Chondrocyte (in vitro differentiated cells): ENCODE data around the gene USP36. TPM values are rescaled to one million over a fixed set of nuclear protein-coding genes. Genes with fewer than 3 reads are reported as not detected.

Source experiments
- DNase-seq: peaks from one replicate; pipeline ENCODE4 v3.0.0; 2021; ENCODE audit warnings: mixed read lengths, low spot score
- H3K27ac Mint-ChIP-seq: one replicate; pipeline ENCODE4 v1.8.0; 2021; ENCODE audit warnings: mild to moderate bottlenecking, moderate library complexity, mixed read lengths; ENCODE audit not compliant: unreplicated experiment
- H3K27me3 Mint-ChIP-seq: 2 replicates; pipeline ENCODE4 v1.8.0; 2021; ENCODE audit warnings: low read depth, mixed read lengths
- H3K36me3 Mint-ChIP-seq: 2 replicates; pipeline ENCODE4 v1.8.0; 2021; ENCODE audit warnings: low read depth, mixed read lengths
- H3K4me1 Mint-ChIP-seq: 2 replicates; pipeline ENCODE4 v1.8.0; 2021; ENCODE audit warnings: low read depth, mild to moderate bottlenecking, mixed read lengths
- H3K4me3 Mint-ChIP-seq: one replicate; pipeline ENCODE4 v1.8.0; 2021; ENCODE audit warnings: mild to moderate bottlenecking, moderate library complexity, mixed read lengths; ENCODE audit not compliant: unreplicated experiment
- H3K9me3 Mint-ChIP-seq: 2 replicates; pipeline ENCODE4 v1.8.0; 2021; ENCODE audit warnings: low read depth, mixed read lengths
- total RNA-seq: library from RNA; stranded (reverse); gene quantifications from 3 replicates; pipeline ENCODE4 v1.2.1, GENCODE V29; 2021
- TF ChIP-seq, protein P1 (sequence below): fragments of 200-600 bp; sonication (generic); IDR thresholded peaks from 2 replicates; pipeline ENCODE4 v1.5.0; 2021; ENCODE audit warnings: antibody characterized with exemption, mild to moderate bottlenecking, moderate library complexity

USP36 gene
- total RNA-seq, 1 donor from 2014 or later = 45.1 TPM

DNA sequence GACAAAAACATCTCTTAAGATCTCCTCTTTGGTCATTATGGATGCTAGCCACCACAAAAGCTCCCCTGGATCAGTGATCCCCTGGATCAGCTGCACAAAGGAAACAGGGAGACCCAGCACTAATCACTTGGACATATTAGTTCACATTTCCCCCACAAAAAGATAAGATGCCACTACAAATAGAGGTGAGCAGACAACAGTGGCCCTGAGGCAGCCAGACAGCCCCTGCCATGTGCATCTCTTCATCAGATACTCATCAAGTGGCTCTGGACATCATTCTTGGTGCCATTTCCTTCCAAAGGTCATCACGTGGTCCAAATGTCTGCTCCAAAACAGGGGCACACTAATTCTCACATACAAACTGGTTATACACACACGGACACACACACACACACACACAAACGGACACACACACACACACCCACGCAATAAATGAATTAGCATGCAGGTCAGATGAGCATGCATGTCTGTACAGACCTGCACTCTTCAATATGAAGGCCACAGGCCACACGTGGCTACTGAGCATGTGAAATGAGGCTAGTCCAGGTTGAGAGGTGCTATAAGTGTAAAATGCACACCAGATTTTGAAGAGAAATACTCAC lies 4.1 kb downstream of the USP36 start:
- TF ChIP-seq, protein P1, sequence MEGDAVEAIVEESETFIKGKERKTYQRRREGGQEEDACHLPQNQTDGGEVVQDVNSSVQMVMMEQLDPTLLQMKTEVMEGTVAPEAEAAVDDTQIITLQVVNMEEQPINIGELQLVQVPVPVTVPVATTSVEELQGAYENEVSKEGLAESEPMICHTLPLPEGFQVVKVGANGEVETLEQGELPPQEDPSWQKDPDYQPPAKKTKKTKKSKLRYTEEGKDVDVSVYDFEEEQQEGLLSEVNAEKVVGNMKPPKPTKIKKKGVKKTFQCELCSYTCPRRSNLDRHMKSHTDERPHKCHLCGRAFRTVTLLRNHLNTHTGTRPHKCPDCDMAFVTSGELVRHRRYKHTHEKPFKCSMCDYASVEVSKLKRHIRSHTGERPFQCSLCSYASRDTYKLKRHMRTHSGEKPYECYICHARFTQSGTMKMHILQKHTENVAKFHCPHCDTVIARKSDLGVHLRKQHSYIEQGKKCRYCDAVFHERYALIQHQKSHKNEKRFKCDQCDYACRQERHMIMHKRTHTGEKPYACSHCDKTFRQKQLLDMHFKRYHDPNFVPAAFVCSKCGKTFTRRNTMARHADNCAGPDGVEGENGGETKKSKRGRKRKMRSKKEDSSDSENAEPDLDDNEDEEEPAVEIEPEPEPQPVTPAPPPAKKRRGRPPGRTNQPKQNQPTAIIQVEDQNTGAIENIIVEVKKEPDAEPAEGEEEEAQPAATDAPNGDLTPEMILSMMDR = no peak
- peak; percentile 12 for DNase-seq
- Mint-ChIP-seq H3K27me3 (no peaks in the 10 kb centered on the region), H3K27ac (no peak overlapping the region), H3K36me3 (peaks cover 37% of the 10 kb centered on the region), H3K9me3 (no peaks in the 10 kb centered on the region), H3K4me1 (peaks cover 26% of the 10 kb centered on the region), H3K4me3 (no peak overlapping the region)

DNA sequence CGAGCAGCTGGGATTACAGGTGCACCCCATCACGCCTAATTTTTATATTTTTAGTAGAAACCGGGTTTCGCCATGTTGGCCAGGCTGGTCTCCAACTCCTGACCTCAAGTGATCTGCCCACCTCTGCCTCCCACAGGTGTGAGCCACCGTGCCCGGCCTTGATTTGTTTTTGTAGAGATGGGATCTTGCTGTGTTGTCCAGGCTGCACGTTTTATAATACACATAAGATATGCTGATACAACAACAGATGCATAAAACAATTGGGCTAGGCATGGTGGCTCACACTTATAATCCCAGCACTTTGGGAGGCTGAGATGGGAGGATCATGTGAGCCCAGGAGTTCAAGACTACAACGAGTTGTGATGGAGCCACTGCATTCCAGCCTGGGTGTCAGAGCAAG lies 6.0 kb downstream of the USP36 start:
- H3K9me3 Mint-ChIP-seq = no peaks in the 10 kb centered on the region
- peaks cover 21% of the 10 kb centered on the region for H3K4me1 Mint-ChIP-seq
- peak; percentile 21 for DNase-seq
- no peak overlapping the region for H3K4me3 Mint-ChIP-seq
- no peak overlapping the region for H3K27ac Mint-ChIP-seq
- TF ChIP-seq, protein P1 = no peak
- peaks cover 44% of the 10 kb centered on the region for H3K36me3 Mint-ChIP-seq
- H3K27me3 Mint-ChIP-seq = no peaks in the 10 kb centered on the region

DNA sequence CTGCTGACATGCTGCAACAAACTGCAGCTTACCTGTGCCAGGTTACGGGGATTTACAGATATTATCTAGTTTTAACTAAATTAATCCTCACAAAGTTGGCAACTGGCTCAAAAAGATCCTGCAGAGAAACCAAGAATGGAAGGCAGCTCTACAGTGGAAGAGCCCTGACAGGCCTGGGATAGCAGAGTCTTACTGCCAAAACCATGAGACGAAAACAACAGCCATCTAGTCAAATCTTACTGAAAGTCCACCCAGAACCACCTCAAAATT lies 8.1 kb downstream of the USP36 start:
- H3K27me3 Mint-ChIP-seq = no peaks in the 10 kb centered on the region
- no peak for DNase-seq
- peaks cover 48% of the 10 kb centered on the region for H3K36me3 Mint-ChIP-seq
- H3K27ac Mint-ChIP-seq = no peak overlapping the region
- TF ChIP-seq, protein P1 = no peak
- peaks cover 2% of the 10 kb centered on the region for H3K4me1 Mint-ChIP-seq
- H3K9me3 Mint-ChIP-seq = no peaks in the 10 kb centered on the region
- no peak overlapping the region for H3K4me3 Mint-ChIP-seq

DNA sequence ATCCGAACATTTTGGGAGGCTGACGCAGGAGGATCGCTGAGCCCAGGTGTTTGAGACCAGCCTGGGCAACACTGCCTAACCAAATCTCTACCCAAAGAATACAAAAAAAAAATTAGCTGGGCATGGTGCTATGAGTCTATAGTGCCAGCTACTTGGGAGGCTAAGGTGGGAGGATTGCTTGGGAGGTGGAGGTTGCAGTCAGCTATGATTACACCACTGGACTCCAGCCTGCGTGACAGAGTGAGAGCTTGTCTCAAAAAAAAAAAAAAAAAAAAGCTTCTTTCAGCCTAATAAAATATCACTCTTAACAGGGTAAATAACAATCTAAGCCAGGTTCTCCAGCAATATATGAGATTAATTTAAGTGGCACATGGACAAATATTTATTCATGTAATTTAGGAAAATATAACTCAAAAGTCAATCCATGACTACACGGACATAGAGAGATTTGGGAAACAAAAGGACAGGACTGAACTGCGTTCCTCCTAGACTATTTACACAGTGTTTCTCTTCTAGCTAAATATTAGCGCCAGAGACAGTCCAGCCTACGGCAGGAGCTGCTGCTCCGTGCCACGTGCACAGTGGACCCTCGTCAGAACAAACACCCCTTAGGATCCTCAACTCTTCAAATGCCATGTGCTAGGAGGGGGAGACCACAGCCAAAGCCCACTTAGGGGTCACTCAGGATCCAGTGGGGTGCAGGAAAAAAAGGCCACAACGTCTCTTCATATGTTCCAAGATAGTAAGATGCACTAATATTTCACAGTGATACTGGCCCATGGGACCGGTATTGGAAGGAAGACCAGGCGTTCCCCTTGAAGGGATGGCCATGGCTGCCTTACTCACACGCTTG lies 8.7 kb downstream of the USP36 start:
- peaks cover 3% of the 10 kb centered on the region for H3K4me1 Mint-ChIP-seq
- no peak overlapping the region for H3K27ac Mint-ChIP-seq
- no peaks in the 10 kb centered on the region for H3K27me3 Mint-ChIP-seq
- no peak for DNase-seq
- H3K36me3 Mint-ChIP-seq = peaks cover 48% of the 10 kb centered on the region
- no peak overlapping the region for H3K4me3 Mint-ChIP-seq
- TF ChIP-seq, protein P1 = no peak
- no peaks in the 10 kb centered on the region for H3K9me3 Mint-ChIP-seq

DNA sequence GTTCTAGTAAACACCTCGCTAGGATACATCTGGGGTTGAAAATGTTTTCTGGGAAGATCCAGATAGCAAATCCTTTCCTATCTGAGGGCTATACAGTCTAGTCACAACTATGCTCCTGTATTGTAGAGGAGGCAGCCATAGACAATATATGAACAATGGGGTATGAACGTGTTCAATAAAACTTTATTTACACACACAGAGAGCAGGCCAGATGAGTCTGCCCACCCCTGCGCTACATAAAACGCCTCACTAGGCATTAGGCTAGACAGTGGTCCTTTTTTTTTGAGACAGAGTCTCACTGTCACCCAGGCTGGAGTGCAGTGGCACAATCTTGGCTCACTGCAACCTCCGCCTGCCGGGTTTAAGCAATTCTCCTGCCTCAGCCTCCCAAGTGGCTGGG lies 11.1 kb downstream of the USP36 start:
- no peak for DNase-seq
- no peak overlapping the region for H3K27ac Mint-ChIP-seq
- TF ChIP-seq, protein P1 = no peak
- no peaks in the 10 kb centered on the region for H3K27me3 Mint-ChIP-seq
- H3K4me1 Mint-ChIP-seq = peaks cover 13% of the 10 kb centered on the region
- no peaks in the 10 kb centered on the region for H3K9me3 Mint-ChIP-seq
- H3K4me3 Mint-ChIP-seq = no peak overlapping the region
- peaks cover 47% of the 10 kb centered on the region for H3K36me3 Mint-ChIP-seq
